HG02798 (cell line): Measurements from ENCODE around the gene ZNF778.

ENCODE experiments used
- ATAC-seq: cut with Tn5 transposase; IDR thresholded peaks from one replicate; pipeline ENCODE4 v1.9.1; 2021; ENCODE audit warnings: mild to moderate bottlenecking; ENCODE audit not compliant: unreplicated experiment, poor library complexity

The ZNF778 gene

DNA sequence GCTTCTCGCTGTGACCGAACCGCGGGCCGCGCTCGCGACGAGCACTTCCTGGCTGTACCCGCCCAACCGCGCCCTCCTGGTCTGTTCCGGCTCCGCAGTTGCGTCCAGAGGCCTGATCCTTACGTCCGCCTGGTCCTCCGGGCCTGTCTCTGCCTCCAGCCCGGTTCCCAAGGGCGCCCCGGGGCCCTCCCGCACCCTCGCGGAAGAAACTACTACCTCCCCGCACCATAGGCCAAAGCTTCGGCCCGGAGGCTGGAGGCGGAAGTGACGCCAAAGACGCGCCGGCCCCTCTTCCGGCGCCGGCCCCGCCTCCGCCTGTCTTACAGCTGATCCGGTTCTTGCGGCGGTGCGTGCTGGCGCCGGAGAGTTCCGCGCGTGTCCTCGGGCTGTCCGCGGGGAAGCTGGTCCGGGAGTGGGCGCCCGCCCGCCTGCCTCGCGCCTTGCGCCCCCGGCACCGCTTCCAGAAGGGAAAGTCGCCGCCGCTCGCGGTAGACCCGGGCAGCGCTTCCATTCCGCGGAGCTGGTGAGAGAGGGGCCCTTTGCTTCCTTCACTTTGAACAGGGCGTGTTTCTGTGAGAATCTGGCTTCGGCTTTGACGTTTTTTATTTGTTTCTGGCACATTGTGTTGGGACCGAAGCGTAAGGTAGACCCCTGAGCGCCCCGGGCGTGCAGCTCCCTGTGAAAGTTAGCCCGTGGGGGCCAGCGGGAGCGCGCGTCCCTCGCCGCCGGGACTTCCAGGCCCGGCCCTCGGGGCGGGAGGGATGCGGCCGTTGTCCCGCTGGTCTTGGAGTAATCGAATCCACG, at the start of gene ZNF778:
TSS of gene ZNF778 (plus strand) at position 316 of the 804 bp plus-strand sequence. CDS start 3,425 bp downstream, outside the sequence.
- ATAC-seq: peak; percentile 90

DNA sequence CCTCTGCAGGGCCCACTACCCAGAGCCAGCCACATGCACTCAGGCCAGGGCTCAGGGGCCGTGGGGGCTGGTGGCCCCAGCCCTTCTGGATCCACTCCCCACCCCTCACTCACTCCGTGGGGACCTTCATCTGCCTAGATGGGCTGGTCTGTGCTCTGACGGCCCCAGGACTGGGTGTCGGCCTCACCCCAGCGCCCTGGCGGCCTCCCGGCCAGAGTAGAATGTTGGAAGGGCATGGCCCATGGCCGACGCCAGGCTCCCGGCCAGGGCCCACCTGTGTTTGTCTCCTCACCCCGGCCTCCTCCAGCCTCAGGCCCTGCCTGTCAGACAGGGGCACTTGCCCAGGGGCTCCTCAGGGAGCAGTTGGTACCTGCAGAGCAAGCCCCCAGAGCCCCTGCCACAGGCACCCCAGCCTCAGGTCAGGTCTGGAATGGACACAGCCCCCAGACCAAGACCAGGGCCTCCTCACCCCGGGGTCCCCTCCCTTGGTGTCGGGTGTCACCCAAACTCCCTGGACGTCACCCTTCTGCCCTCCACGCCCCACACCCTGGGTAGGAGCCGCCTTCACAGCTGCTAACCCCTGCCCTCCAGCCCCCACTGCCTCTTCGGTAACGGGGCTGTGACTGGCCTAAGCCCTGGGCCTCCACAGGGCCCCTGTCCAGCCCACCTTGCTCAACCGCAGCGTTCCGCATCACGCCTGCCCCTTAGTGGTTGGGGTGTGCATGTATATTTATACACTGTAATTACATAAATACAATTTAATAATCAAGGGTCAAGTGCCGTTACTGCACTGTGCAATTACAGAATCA, 48.9 kb upstream of the ZNF778 start:
- ATAC-seq: no peak

DNA sequence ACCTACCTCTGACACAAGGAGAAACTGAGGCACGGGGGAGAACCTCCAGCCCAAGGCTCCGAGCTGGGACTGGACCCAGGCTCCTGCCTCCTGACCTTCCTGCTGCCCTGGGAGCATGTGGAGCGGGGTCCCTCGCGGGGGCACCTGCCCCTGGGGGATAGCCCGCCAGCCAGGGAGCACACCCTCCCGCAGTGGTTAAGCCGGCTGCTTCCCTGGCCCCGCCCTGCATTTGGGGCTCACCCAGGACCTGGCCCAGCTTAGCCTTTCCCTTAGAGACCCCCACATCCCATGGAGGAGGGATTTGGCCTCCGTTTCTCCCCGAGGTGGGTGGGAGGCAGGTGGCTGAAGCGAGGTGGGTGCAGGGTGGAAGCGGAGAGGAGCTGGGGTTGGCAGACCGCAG, 47.7 kb upstream of the ZNF778 start:
- ATAC-seq: no peak

DNA sequence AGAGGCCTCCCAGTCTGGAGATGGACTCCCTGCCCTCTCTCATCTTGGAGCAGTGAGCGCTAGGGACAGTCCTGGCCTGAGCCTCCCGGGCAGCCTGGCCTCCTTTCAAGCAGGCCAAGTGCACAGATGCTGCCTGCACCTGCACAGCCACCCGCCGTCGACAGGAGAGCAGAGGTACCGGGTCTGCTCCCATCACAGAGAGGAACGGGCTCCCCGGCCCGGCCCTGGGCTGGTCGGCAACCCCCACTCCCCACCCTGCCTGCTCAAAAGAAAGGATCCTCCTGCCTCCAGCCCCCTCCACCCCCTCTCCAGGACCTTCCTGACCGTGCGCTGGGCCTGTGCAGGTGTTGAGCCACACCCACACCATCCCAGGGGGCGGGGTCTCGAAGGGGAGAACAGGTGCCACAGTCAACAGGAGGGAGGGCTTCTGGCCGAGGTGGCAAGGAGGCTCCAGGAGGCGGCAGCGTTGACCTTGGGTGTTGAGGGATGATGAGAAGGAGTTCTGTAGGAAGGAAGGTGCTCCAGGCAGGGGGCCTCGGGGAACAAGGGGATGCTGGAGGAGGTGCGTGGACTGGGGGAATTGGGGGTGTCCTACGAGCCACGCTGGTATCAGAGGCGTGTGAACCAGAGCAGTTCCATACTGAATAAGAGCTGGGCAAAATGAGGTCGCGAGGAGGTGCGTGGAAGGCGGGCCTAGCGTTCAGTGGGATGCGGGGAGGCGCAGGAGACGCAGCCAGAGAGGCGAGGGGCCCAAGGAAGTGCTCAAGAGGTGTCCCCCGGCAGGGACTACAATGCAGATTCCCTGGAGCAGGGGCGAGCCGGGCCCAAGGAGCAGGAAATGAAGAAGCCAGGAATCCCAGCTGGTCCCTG, 46.9 kb upstream of the ZNF778 start:
- ATAC-seq: no peak

DNA sequence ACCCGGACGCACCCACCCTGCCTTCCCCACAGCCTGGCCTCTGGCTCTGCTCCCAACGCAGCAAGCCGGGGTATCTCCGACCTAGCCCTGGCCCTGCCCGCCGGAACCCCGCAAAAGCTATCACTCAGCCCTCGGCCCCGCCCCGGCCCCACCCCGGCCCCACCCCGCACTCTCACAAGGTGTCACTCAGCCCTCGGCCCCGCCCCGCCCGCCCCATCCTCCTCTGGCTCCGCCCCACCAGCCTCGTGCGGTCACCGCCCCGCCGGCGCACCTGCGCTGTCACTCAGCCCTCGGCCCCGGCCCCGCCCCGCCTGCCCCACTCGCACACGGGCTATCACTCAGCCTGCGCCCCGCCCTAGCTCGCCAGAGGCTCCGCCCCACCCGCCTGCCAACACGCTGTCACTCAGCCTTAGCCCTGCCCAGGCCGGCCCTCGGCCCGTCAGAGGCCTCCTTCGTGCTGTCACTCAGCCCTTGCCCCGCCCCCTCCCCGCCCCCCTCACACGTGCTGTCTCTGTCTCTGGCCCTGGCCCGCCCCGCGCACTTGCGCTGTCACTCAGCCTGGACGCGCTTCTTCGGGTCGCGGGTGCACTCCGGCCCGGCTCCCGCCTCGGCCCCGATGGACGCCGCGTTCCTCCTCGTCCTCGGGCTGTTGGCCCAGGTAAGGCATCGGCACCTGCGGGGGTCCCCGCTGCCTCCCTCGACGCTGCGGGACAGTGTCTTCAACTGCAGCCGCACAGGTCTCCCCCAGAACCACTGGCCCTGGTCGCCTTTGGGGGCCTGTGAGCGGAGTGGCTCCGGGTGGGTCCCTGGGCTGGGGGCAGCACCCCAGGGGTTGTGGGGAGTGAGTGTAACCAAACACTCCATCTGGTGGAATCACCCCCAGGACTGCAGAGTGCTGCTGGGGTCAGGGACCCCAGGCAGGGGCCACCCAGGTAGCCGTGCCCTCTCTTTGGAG, 46.0 kb upstream of the ZNF778 start, which contains the start of gene CDH15:
TSS of gene CDH15 (plus strand) at position 533 of the 955 bp plus-strand sequence. CDS start at position 617, 84 bp downstream.
- ATAC-seq: peak; percentile 85

DNA sequence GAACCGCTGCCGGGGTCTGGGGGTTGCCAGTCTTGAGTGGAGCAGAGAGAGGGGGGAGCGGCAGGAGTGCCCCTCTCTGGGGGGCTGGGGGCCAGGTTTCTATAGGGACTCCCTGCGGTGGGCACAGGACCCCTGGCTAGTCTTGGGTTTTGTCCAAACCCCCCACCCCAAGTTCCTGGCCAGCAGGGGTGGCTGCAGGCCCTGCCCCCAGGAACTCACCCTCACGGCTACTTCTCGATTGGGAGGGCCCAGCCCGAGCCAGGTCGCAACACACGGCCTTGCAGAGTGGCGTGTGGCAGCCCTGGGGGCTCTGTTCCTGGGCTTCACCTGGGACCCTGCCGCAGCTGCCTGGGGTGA, 45.4 kb upstream of the ZNF778 start:
- ATAC-seq: no peak

DNA sequence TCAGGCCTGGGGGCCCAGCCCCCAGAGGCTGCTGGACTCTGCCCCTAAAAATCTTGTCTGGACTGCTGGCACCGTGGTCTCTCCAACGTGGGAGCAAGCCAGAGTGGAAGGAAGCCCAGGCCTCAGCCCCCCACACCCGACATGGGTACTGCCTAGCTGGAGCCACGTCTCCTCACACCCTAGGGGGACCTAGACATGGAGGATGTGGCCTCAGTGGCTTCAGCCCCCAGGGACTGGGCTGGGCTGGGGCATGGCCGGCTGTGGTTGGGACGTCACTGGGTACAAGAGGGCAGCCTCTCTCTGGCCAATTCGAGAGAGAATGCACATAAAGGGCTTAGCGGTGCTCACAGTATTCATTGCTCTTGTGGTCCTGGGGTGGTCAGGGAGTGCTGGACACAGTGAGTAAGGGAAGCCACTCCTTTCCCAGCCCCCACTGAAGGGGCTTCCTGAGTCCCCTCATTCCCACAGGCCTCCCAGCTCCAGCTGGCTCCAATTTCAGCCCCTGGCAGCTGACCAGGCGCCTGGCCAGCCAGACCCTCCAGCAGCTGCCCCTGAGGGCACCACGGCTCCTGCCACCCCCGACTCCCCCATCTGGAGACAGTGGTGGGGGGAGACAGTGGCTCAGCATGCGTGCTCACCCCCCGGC, 44.9 kb upstream of the ZNF778 start:
- no peak for ATAC-seq

DNA sequence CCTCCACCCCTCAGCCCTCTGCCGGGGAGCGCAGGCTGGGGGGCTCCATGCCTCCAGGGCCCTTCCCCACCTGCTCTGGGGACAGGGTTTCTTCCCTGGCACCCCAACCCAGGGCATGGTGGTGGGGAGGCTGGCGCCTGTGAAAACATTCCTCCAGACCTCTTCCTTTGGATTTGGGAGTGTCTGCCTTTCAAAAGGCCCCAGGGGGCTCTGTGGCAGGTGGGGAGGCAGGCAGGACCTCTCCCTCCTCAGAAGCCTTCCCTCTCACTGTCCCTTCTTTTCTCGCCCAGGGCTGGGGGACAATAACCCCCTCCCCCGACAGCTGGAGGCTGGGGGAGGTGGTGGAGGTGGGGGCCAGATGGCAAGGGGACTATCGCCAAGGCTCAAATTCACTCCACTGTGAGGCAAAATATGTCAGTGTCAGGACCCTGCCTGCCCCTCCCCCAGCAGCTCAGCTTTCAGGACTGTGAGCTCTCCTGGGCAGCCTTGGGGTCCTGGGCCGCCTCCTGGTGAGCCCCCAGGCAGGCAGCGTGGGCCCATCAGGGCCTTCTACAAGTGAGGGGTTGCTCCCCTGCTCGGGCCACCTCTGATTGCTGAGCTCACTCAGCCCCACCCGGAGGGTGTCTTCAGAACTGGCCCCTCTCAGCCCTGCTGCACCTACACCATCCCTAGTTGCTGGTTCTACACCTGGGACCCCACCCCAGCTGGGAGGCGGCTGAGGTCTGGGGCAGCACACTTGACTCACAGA, 44.2 kb upstream of the ZNF778 start:
- no peak for ATAC-seq

DNA sequence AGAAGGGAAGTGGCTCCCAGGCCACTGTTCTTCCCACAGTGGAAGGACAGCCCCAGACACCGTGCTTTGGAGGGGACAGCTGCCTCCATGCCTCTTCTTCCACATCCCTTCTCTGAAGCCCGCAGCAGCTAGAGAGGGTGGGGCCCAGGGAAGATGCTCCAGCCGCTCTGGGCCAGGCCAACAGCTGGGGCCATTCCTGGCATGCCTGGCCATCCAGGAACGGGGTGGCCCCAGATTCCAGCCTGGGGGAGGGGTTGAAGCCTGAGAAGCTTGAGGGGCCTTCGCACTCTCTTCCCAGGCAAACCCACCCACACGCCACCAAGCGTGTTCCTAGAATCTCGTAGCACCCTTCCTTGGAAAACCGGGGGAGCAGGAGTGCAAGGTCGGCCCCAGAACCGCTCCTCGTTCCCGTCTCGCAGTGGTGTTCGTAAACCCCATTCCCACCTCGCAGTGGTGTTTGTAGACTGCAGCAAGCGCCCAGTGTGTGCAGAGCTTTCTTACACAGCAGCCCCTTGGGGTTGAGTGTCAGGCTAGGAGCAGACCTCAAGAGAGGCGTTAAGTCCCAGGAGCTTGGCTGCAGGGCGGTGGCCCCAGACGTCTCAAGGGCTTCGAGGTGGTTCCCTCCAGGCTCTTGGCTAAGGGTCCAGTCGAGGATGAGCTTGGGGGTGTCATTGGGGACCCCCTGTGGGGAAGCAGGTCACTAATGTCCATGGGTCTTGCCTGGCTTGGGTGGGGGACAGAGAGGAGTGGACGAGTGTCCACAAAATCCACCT, 43.3 kb upstream of the ZNF778 start:
- no peak for ATAC-seq

DNA sequence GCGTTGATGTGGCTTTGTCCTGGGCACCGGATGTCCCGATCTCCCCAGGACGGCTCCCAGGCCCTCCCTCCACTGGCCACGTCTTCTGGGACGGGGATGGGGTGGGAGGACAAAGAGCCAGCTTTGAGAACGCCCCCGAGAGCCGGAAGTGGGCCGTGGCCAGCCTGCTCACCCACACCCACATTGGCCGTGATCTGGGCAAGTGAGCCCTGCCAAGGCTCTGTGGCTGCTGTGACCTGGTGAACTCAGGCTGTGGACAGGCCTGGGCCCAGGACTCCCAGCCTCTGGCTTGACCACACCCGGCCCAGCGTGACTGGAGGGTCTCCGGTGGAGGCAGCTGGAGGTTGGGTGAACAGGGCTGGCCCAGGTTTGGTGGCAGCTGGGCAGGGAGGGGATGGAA, 42.6 kb upstream of the ZNF778 start:
- no peak for ATAC-seq

DNA sequence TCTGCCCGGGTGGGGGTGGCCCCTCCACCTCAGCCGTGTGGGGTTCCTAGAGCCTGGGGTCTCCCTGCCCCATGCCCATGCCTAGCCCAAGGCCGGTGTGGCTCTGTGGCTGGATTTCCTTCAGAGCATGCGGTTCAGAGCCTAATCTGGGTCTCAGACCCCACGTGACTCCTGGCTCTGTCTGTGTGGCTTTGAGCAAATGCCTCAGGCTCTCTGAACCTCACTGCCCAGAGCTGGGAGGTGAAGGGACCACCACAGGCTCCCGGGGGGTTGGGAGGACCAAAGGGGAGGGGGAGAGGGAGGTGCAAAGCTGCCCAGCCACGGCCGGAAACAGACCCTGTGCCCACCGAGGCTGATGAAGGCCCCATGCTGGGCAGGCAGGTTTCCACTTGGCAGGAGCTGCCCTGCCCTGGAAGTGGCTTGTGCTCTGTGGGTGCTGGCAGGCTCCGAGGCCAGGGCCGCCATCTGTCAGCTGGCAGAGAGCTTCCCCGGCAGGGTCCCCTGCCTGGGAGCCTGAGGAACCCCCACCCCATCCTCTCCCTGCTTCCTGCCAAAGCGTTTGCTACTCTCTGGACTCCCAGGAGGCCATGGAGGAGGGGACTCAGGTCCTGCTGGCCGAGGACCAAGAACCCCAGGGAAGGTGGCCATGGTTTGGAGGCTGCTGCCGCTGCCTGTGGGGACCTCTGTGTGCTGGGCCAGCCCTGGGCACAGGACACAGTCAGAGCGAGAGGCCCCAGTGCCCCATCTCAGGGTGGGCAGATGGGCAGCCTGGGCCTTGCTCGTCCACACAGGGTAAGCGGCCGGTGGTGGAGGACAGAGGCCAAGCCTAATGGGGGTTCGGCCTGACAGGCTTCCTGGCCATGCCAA, 42.0 kb upstream of the ZNF778 start:
- no peak for ATAC-seq

DNA sequence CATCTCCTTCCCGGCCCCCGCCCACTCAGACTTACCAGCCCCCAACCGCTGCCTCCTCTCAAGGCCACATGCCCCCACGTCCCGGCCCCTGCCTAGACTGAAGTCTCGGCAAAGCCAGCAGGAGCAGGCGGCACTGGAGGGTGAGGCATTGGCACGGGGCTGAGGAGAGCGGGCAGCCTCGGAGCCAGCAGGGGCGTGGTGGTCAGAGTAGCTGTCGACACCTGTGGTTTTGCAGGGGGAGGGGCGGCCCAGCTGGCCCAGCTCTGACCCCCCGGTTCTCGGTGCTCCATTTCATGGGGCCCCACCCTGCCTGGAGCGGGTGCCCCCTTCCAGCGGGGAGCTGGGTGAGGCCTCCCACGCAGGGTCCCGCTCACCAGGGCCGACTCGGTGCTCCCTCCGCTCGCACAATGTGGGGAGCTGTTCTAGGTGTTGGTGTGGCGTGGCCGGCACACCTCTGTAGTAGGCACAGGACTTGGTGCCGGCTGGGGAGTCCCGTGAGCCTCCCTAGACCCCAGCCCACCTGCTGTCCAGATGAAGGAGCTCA, 41.3 kb upstream of the ZNF778 start:
- ATAC-seq: no peak

DNA sequence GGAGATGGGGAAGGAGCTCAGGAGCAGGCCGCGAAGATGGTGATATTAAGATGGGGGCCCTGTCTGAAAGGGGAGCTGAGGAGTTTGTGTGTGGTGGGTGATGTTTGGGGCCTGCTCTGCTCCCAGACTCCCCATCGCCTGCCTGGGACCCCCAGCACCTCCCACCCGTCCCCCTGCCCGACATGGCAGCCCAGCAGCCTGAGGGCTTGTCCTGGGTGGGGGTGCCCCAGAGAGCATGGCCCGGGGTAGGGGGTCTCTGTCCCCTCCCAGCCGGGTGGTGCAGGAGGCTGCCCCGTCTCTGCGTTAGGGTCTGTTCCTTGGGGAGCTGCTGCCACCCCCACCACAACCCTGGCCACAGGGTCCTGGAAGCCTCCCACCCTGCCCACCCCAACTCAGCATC, 40.8 kb upstream of the ZNF778 start:
- no peak for ATAC-seq

DNA sequence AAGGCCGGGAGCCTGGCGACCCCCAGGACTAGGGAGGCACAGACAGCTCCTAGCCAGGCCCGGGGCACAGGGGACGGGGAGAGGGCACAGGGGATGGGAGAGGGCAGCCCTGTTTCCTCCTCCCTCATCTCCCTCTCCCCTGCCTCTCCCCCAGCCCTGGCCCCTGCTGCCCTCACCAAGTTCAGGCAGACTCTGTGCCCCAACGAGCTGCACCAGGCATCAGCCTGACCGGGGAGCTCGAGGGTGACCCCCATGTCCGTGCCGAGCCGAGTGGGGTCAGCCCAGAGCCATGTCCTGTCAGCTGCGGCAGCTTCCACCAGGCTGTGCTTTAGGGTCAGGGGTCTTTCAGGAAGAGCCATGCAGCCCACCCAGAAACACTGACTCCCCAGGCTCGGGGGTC, 40.0 kb upstream of the ZNF778 start:
- no peak for ATAC-seq

DNA sequence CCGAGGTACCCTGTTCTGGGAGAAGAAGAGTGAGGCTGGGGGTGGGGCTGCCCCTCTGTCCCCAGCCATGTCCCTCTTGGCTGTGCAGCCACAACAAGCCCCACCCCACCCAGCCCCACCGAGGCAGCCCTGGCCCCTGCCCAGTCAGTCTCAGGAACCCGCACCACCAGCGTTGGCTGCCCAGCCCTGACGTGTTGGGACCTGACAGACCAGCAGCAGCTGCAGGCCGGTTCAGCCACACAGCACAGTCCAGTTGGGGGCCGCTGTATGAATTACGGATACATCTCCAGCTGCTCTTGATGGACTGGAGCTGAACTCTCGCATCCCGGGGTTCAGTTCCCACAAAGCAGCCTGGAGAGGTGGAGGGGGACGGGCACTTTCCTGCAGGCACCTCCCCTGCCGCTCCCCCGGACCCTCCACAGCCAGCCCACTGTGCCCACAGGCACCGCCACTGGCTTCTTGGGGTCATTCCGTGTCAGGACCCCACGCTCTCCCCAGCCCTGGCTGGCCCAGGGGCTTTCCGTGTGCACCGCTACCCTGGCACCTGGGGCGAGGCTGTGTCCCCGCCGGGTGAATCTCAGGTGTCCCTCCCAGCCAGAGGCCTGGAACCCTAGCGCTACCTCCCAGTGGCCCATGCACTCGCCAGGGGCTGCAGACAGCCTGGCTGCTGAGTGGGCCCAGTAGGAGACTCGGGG, 38.9 kb upstream of the ZNF778 start:
- ATAC-seq: no peak

DNA sequence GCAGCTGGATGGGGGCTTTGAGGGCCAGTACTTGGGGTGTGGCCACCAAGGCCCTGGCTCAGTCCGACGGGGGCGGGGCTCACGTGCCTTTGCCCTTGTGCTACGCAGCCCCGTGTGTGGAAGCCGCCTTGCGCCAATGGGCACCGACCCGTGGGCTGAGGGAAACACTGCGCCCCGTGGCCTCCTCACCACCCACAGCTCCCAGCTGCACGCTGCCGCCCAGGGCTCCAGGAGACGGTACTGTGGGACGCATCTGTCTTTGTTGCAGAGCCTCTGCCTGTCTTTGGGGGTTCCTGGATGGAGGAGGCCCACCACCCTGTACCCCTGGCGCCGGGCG, 38.4 kb upstream of the ZNF778 start:
- ATAC-seq: no peak
